Activated naive CD4-positive, alpha-beta T cell treated with anti-CD3 and anti-CD28 coated beads for 36 hours (primary cell): ENCODE results near the gene SYDE1. TPM values are rescaled to one million over a fixed set of nuclear protein-coding genes. Genes with fewer than 3 reads are reported as not detected.

Experiments used
- CTCF ChIA-PET: fragments of 350-600 bp; sonication (Branson Sonifier 250); formaldehyde crosslinking; loops from one replicate; lab custom pipeline; 2021; ENCODE audit warnings: antibody characterized with exemption; lab: Charles Lee
- DNase-seq: peaks from one replicate; pipeline ENCODE4 v3.0.0-alpha.2; 2020
- H3K27ac Mint-ChIP-seq: one replicate; pipeline ENCODE4 v1.8.0; 2021; ENCODE audit warnings: mild to moderate bottlenecking, mixed read lengths
- H3K27me3 Mint-ChIP-seq: one replicate; pipeline ENCODE4 v1.8.0; 2021; ENCODE audit warnings: low read depth, mixed read lengths
- H3K36me3 Mint-ChIP-seq: one replicate; pipeline ENCODE4 v1.8.0; 2021; ENCODE audit warnings: low read depth, mixed read lengths
- H3K4me1 Mint-ChIP-seq: one replicate; pipeline ENCODE4 v1.8.0; 2021; ENCODE audit warnings: low read depth, mixed read lengths
- H3K4me3 Mint-ChIP-seq: one replicate; pipeline ENCODE4 v1.8.0; 2021; ENCODE audit warnings: mild to moderate bottlenecking, moderate library complexity, mixed read lengths
- H3K9me3 Mint-ChIP-seq: one replicate; pipeline ENCODE4 v1.8.0; 2021; ENCODE audit warnings: mixed read lengths
- intact Hi-C: fragments of 100-400 bp; cut with micrococcal nuclease; formaldehyde crosslinking; loops from one replicate; pipeline ENCODE4 v1.15.1; 2023
- total RNA-seq, 2 experiments: library from RNA; stranded (reverse); gene quantifications; one replicate each; pipeline ENCODE4 v1.2.3, GENCODE V29; 2021

Gene SYDE1
- total RNA-seq, 2 experiments from 2014 or later = 0.67 to 1.1 TPM

- DNase-seq = no peak
- Mint-ChIP-seq H3K9me3 (peaks cover 4% of the 10 kb centered on the region), H3K27me3 (peaks cover 10% of the 10 kb centered on the region), H3K4me3 (no peak overlapping the region), H3K27ac (no peak overlapping the region), H3K4me1 (peaks cover 13% of the 10 kb centered on the region), H3K36me3 (peaks cover 6% of the 10 kb centered on the region)
- intact Hi-C loops = no loop called here
- CTCF ChIA-PET = no interaction called here
These were observed 2.7 kb downstream of the SYDE1 start for GRCh38 chr19:15109768-15110417.

- CTCF ChIA-PET = no interaction called here
- intact Hi-C loops = no loop called here
- no peak overlapping the region for H3K27ac Mint-ChIP-seq
- H3K9me3 Mint-ChIP-seq = no peaks in the 10 kb centered on the region
- DNase-seq = no peak
- peaks cover 10% of the 10 kb centered on the region for H3K27me3 Mint-ChIP-seq
- no peak overlapping the region for H3K4me3 Mint-ChIP-seq
- H3K36me3 Mint-ChIP-seq = peaks cover 3% of the 10 kb centered on the region
- H3K4me1 Mint-ChIP-seq = peaks cover 13% of the 10 kb centered on the region
These were observed 3.2 kb downstream of the SYDE1 start for GRCh38 chr19:15110418-15110815.

- Mint-ChIP-seq H3K27ac (no peak overlapping the region), H3K4me1 (peaks cover 10% of the 10 kb centered on the region), H3K27me3 (peaks cover 7% of the 10 kb centered on the region), H3K36me3 (peaks cover 2% of the 10 kb centered on the region), H3K4me3 (no peak overlapping the region), H3K9me3 (no peaks in the 10 kb centered on the region)
- DNase-seq = no peak
- CTCF ChIA-PET = interaction anchor here (0.6 kb wide), 1 partner anchor 304 kb away, joined by 4 read pairs; no protein-coding TSS in a partner anchor
- intact Hi-C loops = no loop called here
These were observed 4.6 kb downstream of the SYDE1 start for GRCh38 chr19:15111758-15112157.

- Mint-ChIP-seq H3K27me3 (peaks cover 4% of the 10 kb centered on the region), H3K4me1 (peaks cover 8% of the 10 kb centered on the region)
These were observed 5.2 kb downstream of the SYDE1 start for GRCh38 chr19:15112385-15112784.

GRCh38 chr19:15113245-15114152, 6.3 kb downstream of the SYDE1 start:
- no peak overlapping the region for H3K4me3 Mint-ChIP-seq
- no peak overlapping the region for H3K27ac Mint-ChIP-seq
- H3K9me3 Mint-ChIP-seq = no peaks in the 10 kb centered on the region
- peaks cover 10% of the 10 kb centered on the region for H3K36me3 Mint-ChIP-seq
- no peaks in the 10 kb centered on the region for H3K27me3 Mint-ChIP-seq
- intact Hi-C loops = no loop called here
- CTCF ChIA-PET = interaction anchor here (0.7 kb wide), 1 partner anchor 515 kb away, joined by 3 read pairs; no protein-coding TSS in a partner anchor
- H3K4me1 Mint-ChIP-seq = peaks cover under 1% of the 10 kb centered on the region
- no peak for DNase-seq

More at GRCh38 chr19:15112385-15112784, 5.2 kb downstream of the SYDE1 start:
- DNase-seq = no peak
- CTCF ChIA-PET = interaction anchor here (0.6 kb wide), 1 partner anchor 33 kb away, joined by 3 read pairs; no protein-coding TSS in a partner anchor
- H3K27ac Mint-ChIP-seq = no peak overlapping the region
- H3K36me3 Mint-ChIP-seq = peaks cover 4% of the 10 kb centered on the region
- H3K9me3 Mint-ChIP-seq = no peaks in the 10 kb centered on the region
- H3K4me3 Mint-ChIP-seq = no peak overlapping the region
- intact Hi-C loops = no loop called here

- H3K27ac Mint-ChIP-seq = no peak overlapping the region
- H3K4me3 Mint-ChIP-seq = no peak overlapping the region
- DNase-seq = no peak
- H3K27me3 Mint-ChIP-seq = no peaks in the 10 kb centered on the region
- intact Hi-C loops = no loop called here
- H3K4me1 Mint-ChIP-seq = no peaks in the 10 kb centered on the region
- H3K9me3 Mint-ChIP-seq = no peaks in the 10 kb centered on the region
- peaks cover 16% of the 10 kb centered on the region for H3K36me3 Mint-ChIP-seq
- CTCF ChIA-PET = interaction anchor here (0.7 kb wide), 1 partner anchor 516 kb away, joined by 3 read pairs; no protein-coding TSS in a partner anchor
These were observed 6.9 kb downstream of the SYDE1 start for GRCh38 chr19:15114153-15114540.

- CTCF ChIA-PET = no interaction called here
- H3K4me1 Mint-ChIP-seq = no peaks in the 10 kb centered on the region
- H3K36me3 Mint-ChIP-seq = peaks cover 19% of the 10 kb centered on the region
- no peaks in the 10 kb centered on the region for H3K9me3 Mint-ChIP-seq
- no peak for DNase-seq
- no peak overlapping the region for H3K4me3 Mint-ChIP-seq
- intact Hi-C loops = no loop called here
- H3K27ac Mint-ChIP-seq = no peak overlapping the region
- no peaks in the 10 kb centered on the region for H3K27me3 Mint-ChIP-seq
These were observed 7.9 kb downstream of the SYDE1 start for GRCh38 chr19:15115080-15115479.

- CTCF ChIA-PET = no interaction called here
- no peaks in the 10 kb centered on the region for H3K4me1 Mint-ChIP-seq
- no peaks in the 10 kb centered on the region for H3K9me3 Mint-ChIP-seq
- intact Hi-C loops = no loop called here
- no peak for DNase-seq
- H3K27me3 Mint-ChIP-seq = no peaks in the 10 kb centered on the region
- no peak overlapping the region for H3K27ac Mint-ChIP-seq
- H3K36me3 Mint-ChIP-seq = peaks cover 26% of the 10 kb centered on the region
- H3K4me3 Mint-ChIP-seq = no peak overlapping the region
These were observed 8.8 kb downstream of the SYDE1 start for GRCh38 chr19:15115762-15116615.

- Mint-ChIP-seq H3K4me1 (no peaks in the 10 kb centered on the region), H3K27ac (no peak overlapping the region), H3K36me3 (peaks cover 31% of the 10 kb centered on the region), H3K27me3 (no peaks in the 10 kb centered on the region), H3K4me3 (no peak overlapping the region), H3K9me3 (no peaks in the 10 kb centered on the region)
- intact Hi-C loops = no loop called here
- DNase-seq = no peak
- CTCF ChIA-PET = no interaction called here
These were observed 9.7 kb downstream of the SYDE1 start for GRCh38 chr19:15116856-15117255.

GRCh38 chr19:15118248-15118647, 11.0 kb downstream of the SYDE1 start:
- intact Hi-C loops = no loop called here
- Mint-ChIP-seq H3K4me1 (peaks cover 3% of the 10 kb centered on the region), H3K4me3 (no peak overlapping the region), H3K27me3 (no peaks in the 10 kb centered on the region), H3K27ac (no peak overlapping the region), H3K9me3 (no peaks in the 10 kb centered on the region), H3K36me3 (peaks cover 34% of the 10 kb centered on the region)
- CTCF ChIA-PET = interaction anchor here (1.3 kb wide), 1 partner anchor 17 kb away, joined by 3 read pairs; no protein-coding TSS in a partner anchor
- DNase-seq = no peak

GRCh38 chr19:15118789-15119494, 11.7 kb downstream of the SYDE1 start:
- no peaks in the 10 kb centered on the region for H3K27me3 Mint-ChIP-seq
- H3K27ac Mint-ChIP-seq = no peak overlapping the region
- intact Hi-C loops = no loop called here
- CTCF ChIA-PET = interaction anchor here (1.3 kb wide), 1 partner anchor 18 kb away, joined by 3 read pairs; no protein-coding TSS in a partner anchor
- no peak overlapping the region for H3K4me3 Mint-ChIP-seq
- H3K36me3 Mint-ChIP-seq = peaks cover 33% of the 10 kb centered on the region
- H3K9me3 Mint-ChIP-seq = no peaks in the 10 kb centered on the region
- DNase-seq = no peak
- H3K4me1 Mint-ChIP-seq = peaks cover 6% of the 10 kb centered on the region
